ENCODE measurements around the gene SUN1.
A peak's percentile ranks its signal among the peaks of the same experiment; 100 is the strongest.

The SUN1 gene

GRCh38 chr7:909358-910329, 77.4 kb downstream of the SUN1 start:
- no peak for DNase-seq

GRCh38 chr7:910441-910861, 78.2 kb downstream of the SUN1 start:
- DNase-seq, result no peak

GRCh38 chr7:910931-911431, 78.7 kb downstream of the SUN1 start:
- DNase-seq, result no peak

DNA sequence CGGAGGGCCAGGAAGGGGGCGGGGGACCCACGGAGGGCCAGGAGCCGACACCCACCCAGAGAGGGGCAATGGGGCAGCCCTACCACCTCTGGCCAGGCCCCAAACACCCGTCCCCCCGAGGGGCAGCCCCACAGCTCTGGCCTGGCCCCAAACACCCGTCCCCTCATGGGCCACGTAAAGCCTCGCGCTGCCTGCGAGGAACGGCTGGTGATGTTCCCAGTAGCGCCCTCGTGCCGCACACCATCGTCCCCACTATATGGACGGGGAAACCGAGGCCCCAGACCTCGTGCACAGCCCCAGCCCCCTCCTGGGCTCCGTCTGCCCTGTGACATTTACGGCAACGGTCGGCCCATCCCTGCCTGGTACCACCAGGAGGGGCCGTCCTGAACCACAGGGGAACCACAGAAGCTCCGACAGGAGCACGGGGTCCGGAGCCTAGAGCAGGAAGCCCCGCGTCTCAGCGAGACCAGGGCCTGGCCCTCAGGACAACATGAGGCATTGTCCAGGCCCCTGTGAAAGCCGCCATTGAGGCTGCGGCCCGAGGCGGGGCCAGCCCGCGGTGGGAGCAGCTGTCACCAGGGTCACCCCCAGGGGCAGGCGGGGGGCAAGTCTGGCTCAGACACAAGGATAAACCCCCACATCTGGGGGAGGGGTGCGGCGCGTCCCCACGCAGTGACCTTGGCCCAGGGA, 79.7 kb downstream of the SUN1 start:
- DNase-seq, result no peak

GRCh38 chr7:913736-914520, 81.7 kb downstream of the SUN1 start:
- DNase-seq, result no peak

- DNase-seq, result no peak
Observed at GRCh38 chr7:914521-915194, 82.4 kb downstream of the SUN1 start.

DNA sequence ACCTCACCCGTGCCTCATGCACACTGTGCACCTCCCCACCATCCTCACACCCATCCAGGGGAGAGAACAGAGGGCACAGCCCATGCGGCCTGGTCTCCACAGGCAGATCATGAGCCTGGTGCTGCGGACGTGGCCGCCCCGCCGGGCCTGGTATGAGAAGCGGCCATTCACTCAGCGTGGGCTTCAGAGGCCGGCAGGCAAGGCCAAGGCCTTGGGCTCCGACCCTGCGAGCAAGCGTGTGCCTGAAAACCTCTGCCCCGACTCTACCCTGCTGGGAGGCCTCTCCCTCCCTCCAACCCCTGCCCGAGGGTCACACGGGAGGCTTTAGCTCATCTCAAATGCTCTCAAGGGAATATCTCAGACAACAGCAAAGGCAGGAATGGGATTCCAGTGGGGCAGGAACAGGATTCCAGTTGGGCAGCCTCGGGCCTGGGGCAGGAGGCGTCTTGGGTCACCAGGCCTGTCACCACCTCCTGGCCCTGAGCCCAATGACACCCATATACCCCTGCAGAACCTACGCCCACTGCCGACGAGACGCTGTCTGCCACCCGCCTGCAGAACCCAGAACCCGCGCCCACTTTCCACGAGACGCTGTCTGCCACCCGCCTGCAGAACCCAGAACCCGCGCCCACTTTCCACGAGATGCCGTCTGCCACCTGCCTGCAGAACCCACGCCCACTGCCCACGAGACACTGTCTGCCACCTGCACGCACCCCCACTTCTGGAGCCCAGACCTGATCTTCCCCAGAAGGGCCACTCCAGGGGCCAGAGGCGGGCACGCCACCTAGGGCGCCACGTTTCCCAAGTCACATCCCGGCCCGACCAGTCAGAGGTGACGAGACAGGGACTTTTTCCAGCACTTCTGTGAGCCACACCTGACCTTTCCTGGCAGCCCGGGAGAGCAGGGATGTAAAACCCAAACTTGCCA, 83.3 kb downstream of the SUN1 start:
- DNase-seq, result no peak

- DNase-seq, result no peak
Observed at GRCh38 chr7:916291-916941, 84.1 kb downstream of the SUN1 start.

DNA sequence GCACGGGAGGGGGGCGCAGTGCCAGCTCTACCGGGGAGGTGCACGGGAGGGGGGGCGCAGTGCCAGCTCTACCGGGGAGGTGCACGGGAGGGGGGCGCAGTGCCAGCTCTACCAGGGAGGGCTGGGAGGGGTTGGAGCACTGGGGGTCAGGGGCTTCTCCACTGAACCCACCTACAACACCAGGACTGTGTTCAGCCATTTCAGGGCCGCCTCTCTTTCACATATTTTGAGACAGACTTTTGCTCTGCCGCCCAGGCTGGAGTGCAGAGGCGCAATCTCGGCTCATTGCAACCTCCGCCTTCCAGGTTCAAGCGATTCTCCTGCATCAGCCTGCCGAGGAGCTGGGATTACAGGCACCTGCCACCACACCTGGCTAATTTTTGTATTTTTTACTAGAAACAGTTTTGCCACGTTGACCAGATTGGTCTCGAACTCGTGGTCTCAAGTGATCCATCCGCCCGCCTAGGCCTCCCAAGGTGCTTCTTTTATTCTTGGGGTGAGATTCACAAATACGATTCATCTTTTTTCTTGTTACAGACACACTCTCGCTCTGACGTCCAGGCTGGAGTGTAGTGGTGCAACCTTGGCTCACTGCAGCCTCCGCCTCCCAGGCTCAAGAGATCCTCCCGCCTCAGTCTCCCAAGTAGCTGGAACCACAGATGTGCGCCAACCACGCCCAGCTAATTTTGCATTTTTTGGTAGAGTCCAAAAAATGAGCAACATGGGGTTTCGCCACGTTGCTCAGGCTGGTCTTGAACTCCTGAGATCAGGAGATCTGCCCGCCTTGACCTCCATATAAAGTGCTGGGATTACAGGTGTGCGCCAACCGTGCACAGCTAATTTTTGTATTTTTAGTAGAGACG, 85.2 kb downstream of the SUN1 start:
- no peak for DNase-seq

- DNase-seq, result no peak
Observed at GRCh38 chr7:918118-918425, 85.8 kb downstream of the SUN1 start.

GRCh38 chr7:918441-919113, 86.3 kb downstream of the SUN1 start:
- no peak for DNase-seq

GRCh38 chr7:919114-919442, 86.8 kb downstream of the SUN1 start:
- DNase-seq, result no peak

GRCh38 chr7:919924-920341, 87.7 kb downstream of the SUN1 start:
- no peak for DNase-seq

- no peak for DNase-seq
Observed at GRCh38 chr7:920351-921070, 88.2 kb downstream of the SUN1 start.

- peak; percentile 43 for DNase-seq
Observed at GRCh38 chr7:921071-921461, 88.8 kb downstream of the SUN1 start.

GRCh38 chr7:921581-922333, 89.5 kb downstream of the SUN1 start:
- DNase-seq, result peak; percentile 46

- DNase-seq, result peak; percentile 44
Observed at GRCh38 chr7:922334-923107, 90.2 kb downstream of the SUN1 start.
